ENCODE data around the gene COL4A6. TPM values are rescaled to one million over a fixed set of nuclear protein-coding genes. Genes with fewer than 3 reads are reported as not detected.
A peak's percentile ranks its signal among the peaks of the same experiment; 100 is the strongest.

COL4A6 gene
- total RNA-seq, 1 donor from 2014 or later, result 9.1 TPM

DNA sequence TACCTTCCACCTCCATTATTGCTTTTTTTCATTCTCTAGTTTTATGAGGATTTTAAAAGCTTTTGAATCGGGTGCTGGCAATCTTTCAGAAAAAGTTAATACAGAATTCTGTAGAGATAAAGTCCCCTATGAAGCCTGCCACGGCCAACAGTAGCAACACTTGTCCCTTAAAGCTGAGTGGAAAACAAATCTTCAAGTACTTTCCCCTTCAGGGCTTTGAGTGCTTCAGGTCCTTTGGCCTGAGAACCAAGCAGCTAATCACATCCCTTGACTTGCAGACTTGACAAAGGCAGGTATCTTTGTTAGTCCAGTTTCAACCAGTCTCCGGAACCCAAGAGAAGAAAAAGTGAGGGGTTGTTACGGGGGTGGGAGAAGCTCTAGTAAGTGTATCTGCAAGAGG lies 202.2 kb downstream of the COL4A6 start:
- DNase-seq, result no peak
- ATAC-seq, result no peak
- intact Hi-C loops (cut with micrococcal nuclease), result no loop called here

DNA sequence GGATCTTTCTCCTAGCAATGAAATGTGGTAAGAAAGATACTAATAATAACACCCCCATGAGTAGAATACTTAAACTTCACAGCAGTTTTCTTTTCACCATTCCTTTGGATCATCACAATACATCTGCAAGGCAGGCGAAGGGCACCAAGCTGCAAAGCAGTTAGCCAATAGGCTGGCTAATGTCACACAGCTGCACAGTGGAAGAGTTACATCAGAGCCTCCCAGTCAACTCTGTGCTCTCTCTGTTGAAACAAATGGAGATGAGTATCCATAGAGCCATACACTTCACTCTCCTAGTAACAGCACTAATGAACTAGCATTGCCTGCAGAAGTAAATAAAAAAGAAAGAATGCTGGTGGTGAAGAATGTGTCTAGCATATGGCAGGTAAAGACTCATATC lies 207.6 kb downstream of the COL4A6 start:
- DNase-seq, result no peak
- intact Hi-C loops (cut with micrococcal nuclease), result no loop called here
- ATAC-seq, result no peak

DNA sequence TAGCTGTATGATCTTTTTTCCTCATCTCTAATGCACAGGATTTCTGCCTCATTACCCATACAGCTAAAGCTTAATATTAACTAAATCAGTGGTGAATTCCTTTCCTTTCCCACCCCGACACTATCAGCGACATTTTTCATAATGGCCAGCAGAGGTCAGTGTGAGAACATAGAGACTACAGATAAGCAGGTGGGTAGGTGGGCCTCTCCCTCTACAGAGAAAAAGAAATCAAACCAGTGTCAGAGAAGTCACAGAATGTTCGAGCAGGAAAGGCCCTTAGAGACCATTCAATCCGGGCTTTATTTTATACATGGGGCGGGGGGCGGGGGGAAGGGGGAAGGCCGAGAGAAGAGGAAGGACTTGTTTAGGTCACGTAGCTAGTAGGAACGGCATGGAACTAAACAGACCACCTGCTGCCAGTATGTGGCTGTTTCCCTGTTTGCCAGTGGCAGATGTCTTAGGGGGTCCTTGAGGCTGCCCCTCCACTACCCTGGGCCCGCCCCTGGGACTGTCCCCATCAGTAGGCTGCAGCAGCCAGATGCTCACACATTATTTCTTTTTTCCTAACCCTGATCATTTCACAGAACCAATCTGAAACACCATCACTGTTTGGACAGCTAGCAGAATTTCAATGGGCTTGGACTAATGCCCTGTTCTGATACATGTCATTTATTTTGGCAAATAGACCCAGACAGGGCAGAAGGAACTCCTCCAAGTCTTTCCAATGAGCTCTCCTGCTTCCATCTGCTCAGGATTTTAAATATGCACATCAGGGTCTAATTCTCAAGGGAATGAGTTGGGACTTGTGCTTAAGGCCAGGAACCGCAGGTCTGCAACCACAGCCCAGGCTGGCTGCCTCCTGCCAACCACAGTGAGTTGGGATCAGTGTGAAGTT lies 213.2 kb downstream of the COL4A6 start:
- no peak for DNase-seq
- ATAC-seq, result peak; percentile 67
- intact Hi-C loops (cut with micrococcal nuclease), result no loop called here

DNA sequence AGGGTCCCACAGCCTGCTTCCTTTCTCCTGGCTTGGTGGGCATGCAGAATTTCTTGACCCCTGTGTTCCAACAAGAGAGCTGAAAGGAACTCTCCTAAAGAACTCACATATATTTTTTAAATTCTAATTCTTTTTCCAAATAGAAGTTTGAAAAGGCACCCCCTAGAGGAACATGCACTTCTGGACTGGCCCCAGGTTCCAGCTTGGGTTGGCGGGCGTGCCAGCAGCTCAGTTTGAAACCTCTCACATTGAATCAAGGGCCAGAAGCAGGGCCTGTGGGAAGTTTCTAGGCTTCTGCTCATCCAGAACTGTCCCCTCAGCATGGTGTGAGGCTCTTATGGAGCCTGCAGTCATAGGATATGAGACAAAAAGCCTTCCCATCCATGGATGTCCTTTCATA lies 214.0 kb downstream of the COL4A6 start:
- no peak for DNase-seq
- no peak for ATAC-seq

DNA sequence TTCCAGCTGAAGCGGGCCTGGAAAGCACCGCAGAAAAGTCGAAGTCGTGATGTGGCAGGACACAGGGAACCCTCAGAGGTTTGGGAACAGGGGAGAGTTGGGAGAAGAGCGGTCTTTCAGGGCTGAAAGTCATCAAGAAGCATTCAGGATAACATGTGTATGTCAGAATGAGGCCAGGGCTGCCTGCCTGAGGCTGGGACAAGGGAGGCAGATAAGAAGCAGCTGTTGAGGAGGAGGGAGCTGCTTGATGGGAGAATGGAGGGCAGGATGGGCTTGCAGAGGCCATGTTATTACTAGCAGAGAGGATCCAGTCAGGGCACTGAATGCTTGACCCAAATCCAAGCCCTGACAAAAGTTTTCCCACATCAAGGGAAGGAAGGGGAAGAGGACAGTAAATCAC lies 214.6 kb downstream of the COL4A6 start:
- DNase-seq (no peak), ATAC-seq (peak; percentile 66)
- intact Hi-C loops (cut with micrococcal nuclease), result no loop called here

More for the DNA sequence above, 214.0 kb downstream of the COL4A6 start:
- intact Hi-C loops (cut with micrococcal nuclease), result no loop called here

DNA sequence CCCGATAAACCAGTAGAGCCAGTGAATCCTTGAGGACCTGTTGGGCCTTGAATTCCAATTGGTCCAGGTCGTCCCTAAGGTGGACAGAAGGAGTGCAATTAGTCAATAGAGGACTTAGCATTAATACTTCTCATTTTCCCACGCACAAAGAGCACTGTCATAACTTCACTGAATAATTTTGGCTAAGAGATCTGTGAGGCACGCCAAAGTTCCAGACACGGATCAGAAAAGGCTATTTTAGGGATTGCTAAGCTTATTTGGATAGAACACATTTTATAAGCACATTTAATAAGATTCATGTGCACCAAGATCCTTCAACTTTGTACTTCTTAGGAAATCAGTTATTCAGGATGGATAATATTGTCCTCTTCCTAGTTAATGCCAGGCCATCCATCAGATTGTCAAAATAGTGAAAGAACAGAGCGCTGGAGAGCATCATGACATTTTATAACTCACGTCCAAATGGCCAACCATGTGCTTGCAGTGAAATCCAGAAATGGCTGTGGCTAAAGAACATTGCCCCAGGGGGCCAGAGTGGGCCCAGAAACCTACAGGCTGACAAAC lies 216.8 kb downstream of the COL4A6 start:
- ATAC-seq (no peak), DNase-seq (no peak)
- intact Hi-C loops (cut with micrococcal nuclease), result no loop called here

DNA sequence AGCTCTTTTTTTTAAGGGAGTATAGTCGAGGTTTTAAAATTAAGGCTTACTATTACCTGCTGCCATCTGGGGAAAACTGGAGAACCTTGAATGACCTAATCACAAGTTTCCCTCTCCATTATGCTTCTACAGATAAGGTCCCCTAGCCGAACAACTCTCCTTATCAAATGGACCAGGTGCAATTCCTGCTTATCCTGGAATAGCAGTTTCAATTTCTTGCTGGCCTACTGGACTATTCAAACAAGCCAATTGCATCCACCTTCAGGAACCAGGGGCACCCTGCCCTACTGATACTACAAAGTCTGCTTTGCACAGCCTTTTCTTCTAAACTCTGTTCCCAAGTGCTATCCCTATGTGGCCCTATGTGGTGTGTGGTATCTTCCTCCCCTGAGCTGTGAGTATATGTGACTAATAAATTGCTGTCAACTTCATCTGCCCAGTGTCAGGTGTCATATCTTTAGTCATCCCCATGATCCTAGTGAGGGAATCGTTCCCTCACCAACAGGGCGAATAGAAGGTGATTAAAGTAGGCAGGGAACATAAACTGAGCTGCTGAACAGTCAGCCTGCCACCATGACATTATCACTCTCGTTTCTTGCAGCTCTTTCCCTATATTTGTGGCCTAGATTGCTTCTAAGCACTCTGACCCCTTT lies 218.1 kb downstream of the COL4A6 start:
- intact Hi-C loops (cut with micrococcal nuclease), result no loop called here
- no peak for DNase-seq
- no peak for ATAC-seq

DNA sequence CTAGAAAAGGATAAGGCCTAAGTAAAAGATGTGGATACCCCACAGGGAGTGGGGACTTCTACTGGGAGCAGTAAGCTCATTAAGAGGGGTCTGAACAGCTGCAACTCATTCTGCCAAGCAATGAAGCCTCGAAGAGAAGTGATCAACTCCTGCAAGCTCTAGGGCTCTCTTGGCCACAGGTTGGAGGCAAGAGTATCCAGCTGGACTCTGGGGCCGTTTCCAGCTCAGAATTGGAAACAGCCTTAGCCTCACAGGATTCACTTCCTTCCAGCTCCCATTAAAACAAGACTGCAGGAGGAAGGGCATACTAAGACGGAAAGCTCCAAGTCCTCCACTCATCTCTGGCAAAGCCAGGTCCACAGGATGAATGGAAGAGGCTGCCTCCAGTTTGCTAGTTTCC lies 220.3 kb downstream of the COL4A6 start:
- intact Hi-C loops (cut with micrococcal nuclease), result no loop called here
- DNase-seq, result peak; percentile 39
- peak; percentile 85 for ATAC-seq

DNA sequence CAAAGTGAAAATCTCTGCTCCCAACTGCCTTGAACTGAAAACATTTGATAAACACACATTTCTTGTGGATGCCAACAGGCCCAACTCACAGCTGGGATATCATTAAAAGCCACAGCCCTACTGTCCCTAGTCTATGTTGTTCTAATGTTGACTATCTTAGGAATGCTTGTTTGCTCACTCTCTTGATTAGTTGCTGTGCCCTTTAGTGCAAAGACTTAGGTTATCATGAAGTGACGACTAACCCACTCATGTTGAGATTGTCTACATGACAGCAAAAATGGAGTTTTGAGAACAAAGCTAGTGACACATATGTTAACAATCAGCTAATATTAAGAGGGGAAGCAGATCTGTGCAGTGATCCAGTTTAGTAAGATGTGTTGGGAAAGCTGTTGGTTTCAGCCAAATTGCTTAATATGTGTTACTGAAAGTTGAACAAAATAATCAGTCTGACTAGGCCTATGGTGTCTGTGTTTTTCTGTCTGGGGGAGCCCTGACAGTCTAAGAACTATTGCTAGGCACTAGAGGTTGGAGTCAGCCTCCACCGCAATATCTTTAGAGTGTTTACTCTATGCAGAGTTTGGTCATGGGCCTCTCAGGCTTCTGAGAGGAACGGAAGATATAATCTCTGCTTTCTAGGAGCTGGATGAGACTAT lies 221.2 kb downstream of the COL4A6 start:
- no peak for DNase-seq
- ATAC-seq, result peak; percentile 84
- intact Hi-C loops (cut with micrococcal nuclease), result no loop called here

DNA sequence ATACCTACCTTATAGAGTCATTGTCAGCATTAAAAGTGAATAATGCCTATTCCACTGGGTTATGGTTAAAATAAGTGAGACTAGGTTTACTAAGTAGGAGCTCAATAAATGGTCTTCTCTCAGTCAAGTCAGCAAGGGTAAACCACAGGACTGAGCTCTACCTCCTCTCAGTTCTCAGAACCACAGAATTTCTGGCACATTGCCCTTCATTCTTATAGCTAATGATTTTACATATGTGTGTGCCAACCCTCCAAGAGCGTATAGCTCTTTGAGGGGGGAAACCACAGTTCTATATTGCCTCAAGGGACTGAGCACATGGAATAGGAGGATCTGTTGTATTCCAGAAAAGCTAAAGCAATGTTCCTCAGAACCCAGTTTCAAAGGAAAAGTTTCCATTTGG lies 221.8 kb downstream of the COL4A6 start:
- DNase-seq (no peak), ATAC-seq (no peak)
- intact Hi-C loops (cut with micrococcal nuclease), result no loop called here

DNA sequence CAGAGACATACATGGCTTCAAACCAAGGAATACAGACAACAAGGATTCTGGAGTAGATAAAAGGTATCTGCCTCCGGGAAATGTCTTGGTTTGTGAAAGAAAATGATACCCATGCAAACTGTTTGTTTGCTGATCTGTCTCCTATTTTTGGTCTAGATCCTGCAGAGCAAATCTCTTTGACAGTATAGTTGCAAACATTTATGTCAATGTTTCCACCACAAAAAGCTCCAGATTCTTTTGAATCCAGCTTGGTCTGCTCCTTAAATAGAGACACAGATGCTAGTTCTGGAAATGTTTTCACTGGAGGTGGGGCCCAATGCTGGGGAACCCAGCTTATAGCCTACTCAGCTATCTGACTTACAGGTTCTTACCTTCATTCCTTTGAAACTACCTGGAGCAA lies 226.9 kb downstream of the COL4A6 start:
- DNase-seq, result no peak
- intact Hi-C loops (cut with micrococcal nuclease), result no loop called here
- no peak for ATAC-seq

DNA sequence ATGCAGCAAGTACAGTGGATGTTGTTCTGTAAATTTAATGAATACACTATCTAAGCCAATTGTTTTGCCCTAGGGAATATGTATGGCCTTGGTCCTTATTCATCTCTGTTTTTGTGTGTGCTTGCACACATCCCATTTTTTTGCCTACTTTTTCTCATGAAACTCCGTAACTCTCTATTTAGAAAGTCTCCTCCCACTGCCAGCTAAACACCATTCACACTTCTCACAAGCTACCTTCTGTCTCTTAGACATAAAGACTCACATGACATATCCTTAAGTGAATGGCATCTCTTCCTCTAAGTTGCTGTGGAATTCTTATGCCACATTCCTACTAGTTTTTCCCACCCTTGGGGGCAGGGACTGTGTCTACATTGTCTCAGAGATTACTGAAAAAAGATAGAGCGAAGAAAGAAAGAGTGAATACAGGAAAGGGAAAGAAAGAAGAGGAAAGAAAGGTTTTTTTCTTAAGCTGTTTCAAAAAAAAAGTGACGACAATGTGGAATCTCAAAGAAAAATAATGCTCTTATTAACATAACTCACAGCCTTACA lies 229.1 kb downstream of the COL4A6 start:
- DNase-seq, result no peak
- intact Hi-C loops (cut with micrococcal nuclease), result no loop called here
- no peak for ATAC-seq

DNA sequence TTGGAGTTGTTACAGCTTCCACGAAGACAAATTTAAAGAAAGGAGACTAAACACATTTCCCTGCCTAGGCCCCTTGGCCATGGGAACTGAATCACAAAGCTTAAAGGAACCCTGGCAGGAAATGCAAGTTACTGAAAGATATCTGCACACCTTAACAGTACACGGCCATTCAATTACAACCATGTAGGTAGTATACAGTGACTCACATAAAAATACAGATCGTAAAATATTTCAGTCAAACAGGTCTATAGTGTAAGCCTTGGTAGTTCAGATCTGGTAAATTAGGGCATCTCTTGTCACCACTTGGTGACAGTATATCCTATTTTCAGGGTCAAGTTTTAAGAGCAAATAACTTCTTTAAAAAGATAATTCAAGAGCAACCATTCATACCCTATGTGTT lies 234.7 kb downstream of the COL4A6 start:
- ATAC-seq (no peak), DNase-seq (no peak)
- intact Hi-C loops (cut with micrococcal nuclease), result no loop called here

DNA sequence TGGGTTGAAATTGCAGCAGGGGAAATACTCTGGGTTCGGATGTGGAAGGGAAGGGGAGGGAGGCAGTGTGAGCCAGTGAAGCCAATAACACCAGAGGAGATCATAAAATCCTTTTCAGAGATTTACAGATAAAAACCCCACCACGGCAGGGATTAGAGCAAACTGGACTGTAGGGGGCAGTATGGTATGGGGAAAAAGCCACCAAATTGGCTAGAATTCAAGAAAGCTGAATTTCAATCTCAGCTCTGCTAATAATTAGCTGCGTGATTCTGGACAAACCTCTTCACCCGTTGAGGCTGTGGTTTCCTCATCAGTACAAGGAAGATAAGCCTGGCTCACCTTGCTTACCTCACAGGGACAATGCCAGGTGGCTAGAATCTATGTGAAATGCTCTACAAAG lies 238.5 kb downstream of the COL4A6 start:
- no peak for ATAC-seq
- intact Hi-C loops (cut with micrococcal nuclease), result no loop called here
- no peak for DNase-seq

DNA sequence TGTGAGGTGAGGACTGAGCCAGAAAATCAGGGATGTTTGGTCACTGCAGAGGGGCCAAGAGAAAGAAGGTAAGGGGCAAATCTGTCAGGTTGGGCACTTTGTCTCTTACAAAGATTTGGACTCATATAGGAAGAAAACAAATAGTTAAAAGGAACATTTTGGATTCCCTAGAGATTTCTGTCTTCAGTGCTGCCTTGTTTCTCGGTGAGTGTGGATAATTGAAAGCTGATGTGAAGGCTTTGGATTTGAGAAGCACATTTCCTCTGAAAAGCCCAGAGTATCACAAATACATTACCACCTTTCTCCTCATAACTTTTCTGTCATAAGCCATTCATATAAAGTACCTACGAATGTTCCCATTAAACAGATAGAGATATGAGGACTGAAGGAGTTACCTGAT lies 239.2 kb downstream of the COL4A6 start:
- DNase-seq (no peak), ATAC-seq (no peak)
- intact Hi-C loops (cut with micrococcal nuclease), result no loop called here

DNA sequence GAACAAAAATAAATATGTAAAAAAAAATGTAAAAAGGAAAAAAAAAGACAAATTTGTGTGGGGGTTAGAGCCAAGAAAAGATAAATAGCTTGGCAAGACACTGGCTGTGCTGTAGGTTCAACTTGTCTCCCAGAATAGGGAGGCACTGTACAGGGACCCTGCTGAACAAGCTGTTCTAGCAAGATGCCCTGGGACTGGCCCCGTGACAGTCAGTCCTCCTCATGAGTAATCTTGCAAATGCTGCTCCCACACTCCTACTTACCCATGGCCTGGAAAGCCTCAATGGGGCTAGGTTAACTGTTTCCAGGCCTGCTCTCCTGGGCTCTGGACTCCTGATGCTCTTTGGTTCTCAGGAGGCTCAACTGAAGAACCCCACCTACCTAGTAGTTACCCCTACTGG lies 239.8 kb downstream of the COL4A6 start:
- no peak for ATAC-seq
- DNase-seq, result no peak
- intact Hi-C loops (cut with micrococcal nuclease), result no loop called here

DNA sequence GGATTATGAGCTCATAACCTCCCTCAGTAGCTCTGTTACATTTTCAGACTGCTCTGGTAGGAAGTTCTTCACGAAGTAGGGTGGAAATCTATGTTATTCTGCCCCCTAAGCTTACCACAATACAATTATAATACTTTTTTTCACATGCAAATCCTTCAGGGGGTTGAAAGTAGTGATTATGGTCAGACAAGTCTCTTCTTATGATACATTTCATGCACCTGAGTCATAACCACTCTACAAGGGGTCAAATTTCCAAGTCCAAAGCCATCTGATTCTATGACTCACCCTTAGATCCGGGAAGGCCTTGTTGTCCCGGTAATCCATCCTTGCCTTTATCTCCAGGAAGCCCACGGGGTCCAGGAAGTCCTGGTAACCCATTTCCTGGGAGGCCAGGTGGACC lies 251.4 kb downstream of the COL4A6 start:
- ATAC-seq (no peak), DNase-seq (no peak)
- intact Hi-C loops (cut with micrococcal nuclease), result no loop called here

DNA sequence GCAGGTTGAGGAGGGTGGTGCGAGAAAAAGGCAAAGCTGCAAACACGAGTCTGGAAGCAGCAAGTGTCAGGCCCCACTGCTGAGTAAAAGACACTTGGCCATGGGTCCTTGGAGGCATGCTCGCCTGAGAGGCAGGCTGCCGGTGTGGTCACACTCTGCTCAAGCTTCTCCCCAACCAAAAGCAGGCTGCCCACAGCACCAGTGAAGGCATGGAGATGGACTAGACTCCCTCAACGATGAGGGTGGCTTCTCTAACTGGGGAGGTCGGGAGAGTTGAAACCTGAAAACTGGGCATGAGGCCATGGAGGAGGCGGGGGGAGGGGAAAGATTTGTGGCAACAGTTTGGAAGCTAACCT lies 260.1 kb downstream of the COL4A6 start:
- DNase-seq (no peak), ATAC-seq (no peak)
- intact Hi-C loops (cut with micrococcal nuclease), result no loop called here

DNA sequence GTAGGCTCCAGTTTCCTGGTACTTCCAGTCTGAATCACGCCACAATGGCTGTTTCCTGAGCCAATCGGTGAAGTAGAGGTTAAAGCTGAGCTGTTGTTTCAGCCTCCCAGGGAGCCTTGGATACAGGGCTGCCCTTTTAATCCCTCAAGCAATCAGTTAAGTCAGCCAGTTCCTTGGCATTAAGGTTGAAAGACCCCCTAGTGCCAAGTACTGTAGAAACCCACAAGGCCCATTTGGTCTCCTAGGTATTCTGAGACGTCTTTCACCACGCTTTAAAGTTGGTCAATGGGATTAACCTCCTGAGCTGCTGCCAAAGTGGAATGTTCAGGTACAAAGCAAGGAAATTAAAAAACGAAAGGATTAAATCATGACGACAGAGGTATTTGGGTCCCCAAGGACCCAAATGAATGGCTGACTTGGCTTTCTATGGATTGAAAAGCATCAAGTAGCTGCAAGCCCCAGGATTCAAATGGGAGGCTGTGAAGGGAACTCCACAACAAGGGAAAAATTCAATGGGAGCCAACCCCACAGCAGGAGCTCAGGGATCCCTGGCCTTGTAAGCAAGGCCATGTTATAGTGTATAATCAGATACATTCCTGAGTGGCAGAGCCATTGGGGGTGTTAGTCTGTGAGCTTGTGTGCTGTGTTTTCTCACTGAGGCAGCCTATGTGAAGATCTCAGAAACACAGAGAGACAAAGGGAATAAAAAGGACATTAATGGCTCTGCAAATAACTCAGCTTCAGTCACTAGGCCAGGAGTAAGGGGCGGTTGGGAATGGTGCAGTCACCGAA lies 260.7 kb downstream of the COL4A6 start:
- ATAC-seq (no peak), DNase-seq (no peak)
- intact Hi-C loops (cut with micrococcal nuclease), result no loop called here

Measured in left ventricle myocardium superior (tissue), 1 donor.